GM12874 (cell line): ENCODE results near the gene FSTL4.

ENCODE experiments used
- CTCF ChIP-seq: IDR thresholded peaks from 2 replicates; pipeline ENCODE4 v1.5.1; 2011; ENCODE audit warnings: low read depth, mild to moderate bottlenecking, control low read depth, low read length, moderate library complexity; ENCODE audit not compliant: insufficient read depth

Gene FSTL4

GRCh38 chr5:133524666-133525065 lies 87.7 kb downstream of the FSTL4 start:
- no peak for TF ChIP-seq CTCF

GRCh38 chr5:133523961-133524586 lies 88.3 kb downstream of the FSTL4 start:
- no peak for TF ChIP-seq CTCF

- TF ChIP-seq CTCF = no peak
These were observed 89.2 kb downstream of the FSTL4 start for GRCh38 chr5:133523013-133523658.

- no peak for TF ChIP-seq CTCF
These were observed 90.5 kb downstream of the FSTL4 start for GRCh38 chr5:133521801-133522200.

GRCh38 chr5:133520991-133521706 lies 91.2 kb downstream of the FSTL4 start:
- no peak for TF ChIP-seq CTCF

- no peak for TF ChIP-seq CTCF
These were observed 92.3 kb downstream of the FSTL4 start for GRCh38 chr5:133520062-133520461.

GRCh38 chr5:133519191-133519590 lies 93.2 kb downstream of the FSTL4 start:
- TF ChIP-seq CTCF = no peak
